Vagina (tissue), 2 donors: ENCODE data around the gene ELMO1.

Experiments
- CTCF ChIP-seq, 3 experiments: fragments of 450-650 bp in 2 of 3; fragments of 200-600 bp in 1 of 3; sonication (generic) in 1 of 3; IDR thresholded peaks; one replicate each; pipeline ENCODE4 v1.5.1; 2017 to 2019; ENCODE audit warnings: antibody characterized with exemption in 3 of 3, mild to moderate bottlenecking in 2 of 3, moderate library complexity in 2 of 3
- POLR2A ChIP-seq, 2 donors: fragments of 450-650 bp; IDR thresholded peaks; one replicate each; pipeline ENCODE4 v1.6.1; 2017; ENCODE audit warnings: antibody characterized with exemption in 2 of 2, mild to moderate bottlenecking in 2 of 2, moderate library complexity in 2 of 2
- POLR2AphosphoS5 ChIP-seq, 2 donors: sonication (generic); formaldehyde crosslinking; IDR thresholded peaks; one replicate each; pipeline ENCODE4 v1.9.0; 2017; ENCODE audit warnings: antibody characterized with exemption in 2 of 2, mild to moderate bottlenecking in 2 of 2, low read depth in 1 of 2; ENCODE audit not compliant: insufficient read depth in 1 of 2

GRCh38 chr7:37379546-37380277 is 69.0 kb downstream of the ELMO1 start:
- no peak for TF ChIP-seq CTCF (IDR thresholded peaks at IDR 0.05)
- no peak for TF ChIP-seq POLR2A (IDR thresholded peaks at IDR 0.05)
- no peak for TF ChIP-seq POLR2AphosphoS5 (IDR thresholded peaks at IDR 0.05; ENCODE audit: insufficient read depth in 1 of 2, low read depth in 1 of 2)
